T-helper 22 cell (primary cell): ENCODE measurements around the gene GRIK1.

ENCODE experiments used
- DNase-seq: peaks from one replicate; pipeline ENCODE4 v3.0.0-alpha.2; 2020; ENCODE audit warnings: low read depth

Gene GRIK1

DNA sequence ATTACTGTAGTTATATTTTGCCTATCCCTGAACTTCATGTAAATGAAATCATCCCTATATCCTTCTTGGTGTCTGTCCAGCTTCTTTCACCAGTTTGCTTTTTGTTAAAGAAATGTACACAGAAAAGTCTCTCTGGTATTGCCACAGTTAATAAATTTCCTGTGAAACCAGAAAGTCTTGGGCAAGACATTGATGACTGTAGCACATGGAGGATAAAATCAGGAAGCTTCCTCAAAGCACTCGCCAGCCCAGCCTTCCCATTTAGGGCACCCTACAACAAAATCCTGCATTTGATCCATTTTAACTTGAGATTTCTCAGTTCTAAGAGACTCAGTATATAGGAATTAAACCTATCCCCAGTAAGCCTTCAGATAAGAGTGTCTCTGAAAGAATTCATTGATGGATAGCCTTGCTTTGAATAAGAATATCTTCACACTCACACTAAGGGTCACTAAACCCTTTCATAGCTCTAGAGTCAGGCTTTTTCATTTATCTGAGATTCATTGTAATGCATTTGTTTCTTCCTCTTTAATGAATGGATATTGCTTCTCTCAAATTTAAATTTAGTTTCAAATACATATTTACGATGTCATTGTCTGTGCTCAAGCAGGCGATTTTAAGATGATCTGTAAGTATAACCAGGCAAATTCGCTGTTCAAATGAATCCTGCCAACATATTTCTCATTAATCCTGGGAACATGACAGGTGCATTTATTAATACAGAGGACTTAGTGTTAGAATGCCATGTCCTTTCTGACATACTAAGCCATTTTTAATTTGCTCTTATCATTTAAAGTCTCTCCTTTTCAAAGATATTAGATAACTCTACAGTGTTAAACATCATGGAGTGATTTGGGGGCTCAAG is 153.1 kb downstream of the GRIK1 start:
- DNase-seq, result no peak

DNA sequence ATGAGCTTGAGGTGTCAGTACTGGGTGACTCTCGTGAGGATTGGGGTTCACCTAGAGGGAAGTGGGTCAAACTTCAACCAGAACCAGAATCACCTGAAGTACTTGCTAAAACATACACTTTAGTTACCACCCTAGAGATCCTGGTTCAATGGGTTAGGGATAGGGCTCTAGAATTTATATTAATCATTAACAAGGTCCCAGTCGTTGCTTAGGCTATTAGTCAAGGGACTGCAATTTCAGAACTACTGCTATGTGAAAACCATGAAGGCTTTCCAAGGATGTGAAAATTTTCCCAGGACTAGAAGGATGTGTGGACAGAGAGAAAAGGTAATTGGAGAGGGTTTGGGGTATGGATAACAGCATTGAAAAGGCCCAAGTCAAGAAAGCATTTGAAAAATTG is 162.6 kb downstream of the GRIK1 start:
- DNase-seq, result no peak

DNA sequence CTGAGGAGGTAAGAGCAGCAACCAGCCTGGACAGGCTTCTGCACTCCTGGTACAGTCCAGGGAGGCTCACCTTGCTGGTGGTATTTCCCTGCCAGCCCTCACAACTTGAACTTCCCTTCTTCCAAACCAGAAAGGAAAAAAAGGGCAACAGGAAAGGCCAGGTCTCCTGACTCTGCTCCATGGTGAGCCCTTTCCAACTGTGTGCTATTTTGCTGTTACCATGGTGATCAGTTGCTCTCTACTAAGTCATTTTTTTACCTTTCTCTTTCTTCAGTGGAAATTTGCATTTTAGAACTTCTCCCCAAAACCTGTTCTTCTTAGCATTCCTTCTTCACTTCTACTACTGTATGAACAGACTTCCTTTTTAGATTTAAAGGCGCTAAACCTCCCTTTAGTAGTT is 164.3 kb downstream of the GRIK1 start:
- DNase-seq, result no peak

DNA sequence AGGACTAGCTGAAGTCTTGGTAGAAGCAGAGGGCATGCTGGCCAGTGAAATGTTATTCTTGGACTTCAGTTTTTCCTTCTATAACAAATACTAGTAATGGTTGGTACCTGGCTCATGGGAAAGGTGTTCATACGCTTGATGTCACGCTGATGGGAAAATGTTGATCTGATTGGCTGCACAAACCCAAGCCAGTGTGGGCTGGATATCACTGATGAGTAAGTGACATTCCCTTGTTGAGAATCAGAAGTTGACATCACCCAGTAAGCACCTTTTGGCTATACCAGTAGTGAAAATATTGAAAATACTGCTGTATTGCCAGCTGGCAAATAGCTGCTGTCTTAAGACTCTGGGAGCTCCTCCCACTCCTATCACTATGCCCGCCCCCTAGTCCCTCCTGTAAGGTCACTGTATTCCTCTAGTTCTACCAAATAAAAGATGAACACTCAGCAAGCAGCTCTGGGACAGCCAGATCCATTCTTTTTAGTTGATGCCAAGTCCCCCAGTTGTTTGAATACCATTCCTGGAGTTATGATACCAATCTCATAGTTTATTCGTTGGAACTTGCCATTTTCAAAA is 168.2 kb downstream of the GRIK1 start:
- DNase-seq, result no peak

DNA sequence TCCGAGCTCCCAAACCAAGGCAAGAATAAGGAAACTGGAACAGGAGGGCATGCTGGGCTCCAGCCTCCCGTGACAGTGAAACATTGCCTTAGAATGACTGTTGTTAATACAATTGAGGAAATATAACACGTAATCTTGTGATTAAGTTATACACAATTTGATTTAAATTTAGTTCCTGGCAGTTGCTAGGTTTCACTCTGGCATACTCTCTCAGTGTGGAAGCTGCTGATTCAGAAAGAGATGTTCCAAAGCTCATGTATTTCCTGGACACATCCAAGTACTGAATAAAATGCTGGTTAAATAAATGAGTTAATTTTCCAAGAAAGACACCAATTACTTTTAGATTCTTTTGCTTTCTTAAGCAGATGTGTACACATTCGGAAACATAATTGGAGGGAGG is 176.1 kb downstream of the GRIK1 start:
- DNase-seq, result no peak

GRCh38 chr21:29762570-29763082 is 177.2 kb downstream of the GRIK1 start:
- DNase-seq, result no peak

DNA sequence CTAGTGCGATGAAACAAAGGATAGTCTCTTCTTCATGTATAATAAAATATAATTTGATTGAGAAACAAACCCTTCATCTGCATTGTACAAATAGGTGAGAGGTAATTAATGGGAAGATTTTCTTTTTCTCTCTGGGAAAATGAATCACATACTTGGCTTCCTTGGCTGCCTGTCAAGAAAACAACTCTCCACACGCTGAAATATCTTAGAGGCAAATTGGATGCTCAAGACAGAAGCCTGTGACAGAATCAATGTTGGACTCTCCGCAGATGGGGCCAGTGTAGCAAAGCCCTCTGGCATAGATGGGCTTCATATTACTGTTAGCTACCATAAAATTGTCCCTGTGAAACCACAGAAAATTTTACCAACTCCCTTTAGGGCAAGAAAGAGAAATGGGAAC is 186.6 kb downstream of the GRIK1 start:
- no peak for DNase-seq

GRCh38 chr21:29751473-29752185 is 188.2 kb downstream of the GRIK1 start:
- no peak for DNase-seq

DNA sequence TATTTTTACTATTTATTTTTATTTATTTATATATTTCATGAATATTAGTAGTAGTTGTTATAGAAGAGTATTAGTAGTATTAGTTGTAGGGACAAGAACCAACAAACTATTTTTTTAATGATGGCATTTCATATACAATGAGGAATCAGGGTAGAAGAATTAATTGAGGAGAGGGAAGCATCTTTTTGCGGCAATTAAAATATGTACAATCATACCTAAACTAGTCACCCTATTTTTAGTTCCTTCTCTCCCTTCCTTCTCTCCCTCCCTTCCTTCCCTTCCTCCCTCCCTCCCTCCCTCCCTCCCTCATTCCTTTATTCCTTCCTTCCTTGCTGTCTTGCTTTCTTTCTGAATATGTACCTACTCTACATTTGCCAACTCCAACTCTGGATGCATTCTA is 189.8 kb downstream of the GRIK1 start:
- no peak for DNase-seq

DNA sequence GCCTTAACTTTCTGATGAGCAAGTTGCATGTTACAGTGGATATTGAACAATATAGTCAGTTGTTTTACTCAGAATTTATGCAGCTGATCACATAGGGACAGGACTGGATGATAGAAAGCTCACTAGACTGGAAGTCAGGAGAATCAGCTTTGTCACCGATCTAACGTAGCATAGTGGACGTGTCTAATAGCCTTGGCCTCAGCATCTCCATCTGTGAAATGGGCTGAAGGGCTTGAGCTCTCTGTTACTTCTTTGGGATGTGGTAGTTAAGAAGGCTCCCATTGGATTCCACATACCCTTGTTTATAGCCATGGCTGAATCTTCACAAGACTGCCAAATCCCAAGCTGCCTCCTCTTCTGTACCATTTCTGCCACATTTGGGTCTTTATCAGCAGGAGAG is 190.6 kb downstream of the GRIK1 start:
- no peak for DNase-seq

GRCh38 chr21:29748391-29749167 is 191.2 kb downstream of the GRIK1 start:
- no peak for DNase-seq

DNA sequence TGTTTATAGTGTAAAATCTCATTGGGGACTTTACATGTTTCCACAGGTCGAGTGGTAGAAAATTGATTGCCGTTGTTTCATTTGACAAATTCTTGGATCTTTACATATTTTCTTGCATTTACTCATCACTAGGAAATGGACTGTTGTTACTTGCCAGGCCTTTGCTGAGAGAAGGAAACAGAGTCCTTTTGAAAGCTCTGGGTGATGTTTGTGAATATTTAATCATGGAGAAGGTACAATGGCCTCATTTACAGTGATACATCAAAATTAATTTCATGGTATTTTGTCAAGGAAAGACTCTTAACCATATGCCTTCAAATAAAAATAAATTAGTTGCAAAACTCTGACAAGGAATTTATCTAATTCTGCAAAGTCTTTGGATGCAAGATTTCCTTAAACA is 198.0 kb downstream of the GRIK1 start:
- no peak for DNase-seq

DNA sequence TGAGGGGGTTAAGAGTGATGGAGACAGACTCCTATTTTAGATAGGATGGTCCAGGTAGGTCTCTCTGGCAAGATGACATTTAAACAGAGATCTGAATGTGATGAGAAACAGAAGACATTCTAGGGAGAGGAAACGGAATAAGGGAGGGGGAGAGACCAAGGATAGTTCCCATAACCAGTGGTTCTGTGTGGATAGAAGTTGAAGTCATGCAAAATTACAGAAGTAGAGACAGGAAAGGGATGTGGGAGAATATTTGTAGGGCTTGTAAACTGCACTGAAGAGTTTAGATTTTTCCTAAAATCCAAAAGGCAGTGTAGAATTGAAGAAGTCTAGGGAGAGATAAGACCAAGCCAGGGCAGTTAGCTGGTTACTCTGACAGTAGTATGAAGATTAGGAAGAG is 200.6 kb downstream of the GRIK1 start:
- no peak for DNase-seq

GRCh38 chr21:29738730-29739129 is 201.1 kb downstream of the GRIK1 start:
- no peak for DNase-seq

DNA sequence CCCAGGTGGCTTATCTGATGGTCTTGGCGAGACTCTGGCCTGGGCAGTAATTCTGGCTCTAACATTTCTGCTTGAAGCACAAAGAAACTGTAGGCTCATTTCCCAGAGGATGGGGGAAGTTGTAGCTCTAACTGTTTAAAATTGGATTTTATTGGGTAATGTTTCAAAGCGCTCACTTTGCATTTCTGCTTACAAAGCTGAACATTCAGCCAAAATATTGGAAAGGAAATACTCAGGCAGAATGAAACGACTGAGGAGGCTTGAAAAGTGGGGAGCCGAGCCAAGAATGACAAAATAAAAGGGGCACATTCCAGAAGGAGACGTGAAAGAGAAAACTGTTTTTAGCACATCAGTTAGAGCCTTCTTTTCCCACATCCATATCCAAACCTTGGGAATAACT is 202.6 kb downstream of the GRIK1 start:
- no peak for DNase-seq

DNA sequence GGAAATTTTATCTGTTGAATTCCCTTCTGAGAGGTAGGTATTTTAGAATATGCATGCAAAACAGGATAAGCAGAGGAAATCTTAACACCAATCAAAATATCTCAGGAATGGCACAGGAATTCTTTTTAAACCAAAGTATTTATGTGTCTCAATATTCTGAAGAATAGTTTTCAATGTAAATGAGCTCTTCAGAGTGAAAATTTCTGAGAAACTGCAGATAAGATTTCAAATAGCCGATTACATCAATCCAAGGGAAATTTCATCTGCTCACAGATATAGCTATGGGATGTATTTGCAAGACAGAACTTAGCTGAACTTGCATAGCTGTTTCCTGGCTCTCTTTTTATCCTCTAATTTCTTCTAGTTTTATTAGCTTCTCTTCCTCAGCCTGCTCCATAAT is 209.5 kb downstream of the GRIK1 start:
- no peak for DNase-seq

GRCh38 chr21:29726044-29726443 is 213.8 kb downstream of the GRIK1 start:
- DNase-seq, result no peak

- DNase-seq, result no peak
Observed at GRCh38 chr21:29725025-29725736, 214.6 kb downstream of the GRIK1 start.

- DNase-seq, result no peak
Observed at GRCh38 chr21:29721964-29722363, 217.8 kb downstream of the GRIK1 start.

DNA sequence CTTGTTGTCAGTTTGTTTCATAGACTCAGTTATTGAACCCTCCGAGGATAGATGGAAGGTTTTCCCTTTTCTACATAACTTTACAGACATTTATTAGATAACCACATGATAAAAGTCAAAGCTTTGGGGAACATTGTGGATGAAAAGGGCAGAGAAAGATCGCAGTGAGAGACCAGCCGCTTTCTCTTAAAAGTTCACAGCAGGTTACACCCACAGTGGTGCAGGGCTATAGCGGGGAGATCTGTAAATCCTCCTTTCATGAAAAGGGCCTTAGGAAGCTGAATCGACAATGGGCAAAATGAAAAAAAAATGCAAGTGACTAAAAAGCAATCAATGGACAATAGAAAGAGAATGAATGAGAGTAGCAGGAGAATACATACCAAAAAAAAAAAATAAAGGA is 218.6 kb downstream of the GRIK1 start:
- no peak for DNase-seq

- no peak for DNase-seq
Observed at GRCh38 chr21:29719521-29719920, 220.3 kb downstream of the GRIK1 start.
